GF-D8 (cell line): ENCODE measurements around the gene POLR2E.
A peak's percentile ranks its signal among the peaks of the same experiment; 100 is the strongest.

Source experiments
- DNase-seq: peaks from one replicate; lab custom pipeline; 2025; lab: John Stamatoyannopoulos, UW

Gene POLR2E

DNA sequence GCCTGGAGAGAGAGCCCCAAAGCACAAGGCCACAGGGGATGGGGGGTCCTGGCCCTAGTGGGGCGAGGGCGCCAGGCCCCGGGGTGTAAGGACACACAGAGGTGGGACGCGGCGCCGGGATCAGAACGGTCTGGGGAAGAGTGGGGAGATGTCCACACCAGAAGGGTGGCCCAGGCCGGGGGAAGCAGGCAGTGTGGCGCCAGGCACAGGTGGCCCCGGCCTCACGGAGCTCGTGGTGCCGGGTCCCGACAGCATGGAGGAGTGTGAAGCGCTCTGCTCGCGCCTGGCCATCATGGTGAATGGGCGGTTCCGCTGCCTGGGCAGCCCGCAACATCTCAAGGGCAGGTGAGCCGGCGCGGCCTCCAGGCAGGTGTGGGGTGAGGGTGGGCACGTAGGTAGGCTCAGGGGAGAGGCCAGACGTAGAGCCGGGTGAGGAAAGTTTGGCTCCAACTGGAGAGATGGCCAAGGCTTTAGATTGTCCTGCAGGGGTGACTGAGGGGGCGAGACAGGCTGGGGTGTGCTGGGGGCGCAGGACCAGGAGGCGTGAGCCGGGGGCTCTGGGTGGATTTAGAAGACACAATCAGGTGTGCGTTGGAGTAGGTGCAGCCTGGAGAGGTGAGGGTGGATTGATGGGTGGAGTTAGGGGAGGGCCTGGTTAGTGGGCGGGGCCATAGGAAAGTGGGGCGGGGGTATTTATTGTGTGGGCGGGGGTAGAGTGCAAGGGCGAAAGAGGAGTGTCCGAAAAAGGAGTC is 31.1 kb downstream of the POLR2E start:
- no peak for DNase-seq

DNA sequence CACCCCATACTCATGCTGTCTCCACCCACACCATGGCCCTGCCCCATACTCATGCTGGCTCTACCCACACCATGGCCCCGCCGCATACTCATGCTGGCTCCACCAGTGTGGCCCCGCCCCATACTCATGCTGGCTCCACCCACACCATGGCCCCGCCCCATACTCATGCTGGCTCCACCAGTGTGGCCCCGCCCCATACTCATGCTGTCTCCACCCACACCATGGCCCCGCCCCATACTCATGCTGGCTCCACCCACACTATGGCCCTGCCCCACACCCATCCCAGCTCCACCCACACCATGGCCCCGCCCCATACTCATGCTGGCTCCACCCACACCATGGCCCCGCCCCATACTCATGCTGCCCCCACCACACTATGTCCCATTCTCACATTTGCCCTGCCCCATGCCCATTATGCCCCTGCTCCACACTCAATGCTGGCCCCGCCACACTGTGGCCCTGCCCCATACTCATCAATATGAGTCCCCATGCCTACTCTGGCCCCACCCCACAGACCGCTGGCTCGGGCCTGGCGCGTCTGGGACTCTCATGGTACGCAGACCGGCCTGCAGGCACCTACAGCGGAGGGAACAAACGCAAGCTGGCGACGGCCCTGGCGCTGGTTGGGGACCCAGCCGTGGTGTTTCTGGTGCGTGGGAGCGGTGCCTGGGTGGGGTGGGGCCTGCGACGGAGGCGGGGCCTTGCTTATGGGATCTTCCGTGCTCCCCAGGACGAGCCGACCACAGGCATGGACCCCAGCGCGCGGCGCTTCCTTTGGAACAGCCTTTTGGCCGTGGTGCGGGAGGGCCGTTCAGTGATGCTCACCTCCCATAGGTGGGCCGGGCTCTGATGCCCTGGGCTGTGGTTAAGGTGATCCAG is 31.9 kb downstream of the POLR2E start:
- no peak for DNase-seq

DNA sequence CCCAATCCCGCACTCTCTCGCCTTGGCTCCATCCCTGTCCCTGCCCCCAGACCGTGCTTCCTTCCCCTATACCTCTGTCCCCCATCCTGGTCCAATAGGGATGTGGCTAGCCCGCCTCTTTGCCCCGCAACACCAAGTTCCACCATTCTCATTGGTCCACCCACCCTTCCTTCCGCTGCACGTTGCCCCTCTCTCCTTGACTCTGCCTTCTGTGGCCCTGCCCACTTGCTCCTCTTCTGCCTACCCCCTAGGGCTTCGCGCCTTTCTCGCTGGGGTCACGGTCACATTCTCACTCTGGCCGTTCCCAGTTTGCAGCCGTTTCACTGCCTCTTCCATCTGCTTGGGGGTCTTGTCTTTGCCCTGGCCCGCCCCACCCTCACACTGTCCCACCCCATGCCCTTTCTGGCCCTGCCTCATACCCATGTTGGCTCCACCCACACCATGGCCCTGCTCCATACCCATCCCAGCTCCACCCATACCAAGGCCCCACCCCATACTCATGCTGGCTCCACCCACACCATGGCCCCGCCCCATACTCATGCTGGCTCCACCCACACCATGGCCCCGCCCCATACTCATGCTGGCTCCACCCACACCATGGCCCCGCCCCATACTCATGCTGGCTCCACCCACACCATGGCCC is 32.7 kb downstream of the POLR2E start:
- DNase-seq, result no peak

DNA sequence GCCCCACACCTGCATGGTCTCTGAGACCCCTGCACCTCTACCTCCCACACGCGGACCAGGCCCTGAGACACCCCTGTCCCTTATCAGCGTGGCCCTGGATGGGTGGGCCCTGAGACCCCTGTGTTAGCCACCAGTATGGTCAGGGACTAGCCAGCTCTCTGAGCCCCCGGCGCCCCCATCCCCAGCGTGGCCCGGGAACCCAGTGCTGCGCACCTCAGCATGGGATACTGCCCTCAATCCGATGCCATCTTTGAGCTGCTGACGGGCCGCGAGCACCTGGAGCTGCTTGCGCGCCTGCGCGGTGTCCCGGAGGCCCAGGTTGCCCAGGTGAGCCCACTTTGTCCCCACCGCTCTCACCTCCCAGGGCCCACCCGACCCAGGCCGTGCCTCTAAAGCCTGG is 33.2 kb downstream of the POLR2E start:
- DNase-seq, result no peak

DNA sequence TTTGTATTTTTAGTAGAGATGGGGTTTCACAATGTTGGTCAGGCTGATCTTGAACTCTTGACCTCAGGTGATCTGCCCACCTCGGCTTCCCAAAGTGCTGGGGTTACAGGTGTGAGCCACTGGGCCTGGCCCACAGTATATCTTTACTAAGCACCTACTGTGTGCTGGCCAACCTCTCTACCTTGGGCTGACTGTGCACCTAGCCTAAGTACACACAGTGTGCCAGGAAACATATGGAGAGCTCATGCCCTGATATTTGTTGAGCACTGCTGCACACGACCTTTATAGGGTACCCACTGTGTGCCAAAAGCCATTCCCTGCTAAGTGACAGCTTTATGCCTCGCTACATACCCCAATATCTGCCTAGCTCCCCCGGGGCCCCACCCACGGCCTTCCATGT is 34.5 kb downstream of the POLR2E start:
- no peak for DNase-seq

DNA sequence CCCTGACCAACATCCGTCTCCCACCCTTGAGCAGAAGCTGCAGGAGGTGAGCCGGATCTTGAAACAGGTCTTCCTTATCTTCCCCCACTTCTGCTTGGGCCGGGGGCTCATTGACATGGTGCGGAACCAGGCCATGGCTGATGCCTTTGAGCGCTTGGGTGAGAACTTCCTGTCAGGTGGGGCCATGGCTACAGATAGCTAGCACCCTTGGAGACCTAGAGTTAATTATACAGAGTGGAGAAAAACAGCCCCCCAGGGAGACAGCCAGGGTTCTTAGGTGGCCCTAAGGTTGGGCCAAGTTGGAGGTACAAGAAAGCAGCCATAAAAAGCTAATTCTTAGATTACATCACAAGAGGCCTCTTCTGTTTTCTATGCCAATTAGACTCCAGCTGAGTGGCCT is 37.1 kb downstream of the POLR2E start:
- no peak for DNase-seq

DNA sequence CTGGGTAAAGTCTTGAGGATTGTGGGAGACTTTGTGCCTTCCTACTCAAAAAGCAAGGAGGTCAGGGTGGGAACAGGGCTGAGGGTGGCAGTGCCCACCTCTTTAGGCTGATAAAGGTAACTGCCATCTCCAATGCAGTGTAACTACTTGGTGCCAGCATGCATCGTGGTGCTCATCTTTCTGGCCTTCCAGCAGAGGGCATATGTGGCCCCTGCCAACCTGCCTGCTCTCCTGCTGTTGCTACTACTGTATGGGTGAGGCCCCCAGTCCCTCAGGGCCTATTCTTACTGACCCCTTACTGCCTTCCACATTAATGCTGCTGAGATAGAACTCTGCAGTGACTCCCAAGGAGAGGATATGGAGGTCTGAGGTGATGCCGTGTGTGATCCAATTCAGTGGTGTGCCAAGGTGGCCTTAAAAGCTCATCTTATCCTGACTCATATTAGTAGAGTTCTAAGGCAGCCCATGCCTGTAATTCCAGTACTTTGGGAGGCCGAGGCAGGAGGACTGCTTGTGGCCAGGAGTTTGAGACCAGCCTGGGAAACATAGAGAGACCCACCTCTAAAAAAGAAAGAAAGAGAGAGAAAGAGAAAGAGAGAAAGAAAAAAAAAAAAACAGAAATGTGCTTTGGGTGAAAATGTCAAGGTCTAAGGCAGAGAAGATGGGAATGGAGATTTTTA is 37.9 kb downstream of the POLR2E start:
- DNase-seq, result peak; percentile 2

DNA sequence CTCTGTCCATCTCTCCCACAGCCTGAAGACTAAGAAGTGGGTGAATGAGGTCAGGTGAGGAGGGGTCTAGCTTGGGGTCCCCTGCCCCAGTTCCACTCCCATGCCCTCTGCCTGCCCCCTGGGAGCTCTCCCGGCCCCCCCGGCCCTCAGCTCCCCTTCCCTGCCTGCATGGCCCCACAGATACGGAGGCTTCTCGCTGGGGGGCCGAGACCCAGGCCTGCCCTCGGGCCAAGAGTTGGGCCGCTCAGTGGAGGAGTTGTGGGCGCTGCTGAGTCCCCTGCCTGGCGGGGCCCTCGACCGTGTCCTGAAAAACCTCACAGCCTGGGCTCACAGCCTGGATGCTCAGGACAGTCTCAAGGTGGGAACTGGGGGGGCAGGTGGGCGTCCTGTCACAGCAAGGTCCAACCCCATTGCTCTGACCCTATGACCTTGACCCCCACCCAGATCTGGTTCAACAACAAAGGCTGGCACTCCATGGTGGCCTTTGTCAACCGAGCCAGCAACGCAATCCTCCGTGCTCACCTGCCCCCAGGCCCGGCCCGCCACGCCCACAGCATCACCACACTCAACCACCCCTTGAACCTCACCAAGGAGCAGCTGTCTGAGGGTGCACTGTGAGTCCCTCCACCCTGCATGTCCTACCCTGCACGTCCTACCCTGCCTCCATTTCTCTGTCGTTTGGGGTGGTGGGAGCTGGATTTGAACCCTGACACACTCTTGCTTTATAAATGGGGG is 39.1 kb downstream of the POLR2E start:
- no peak for DNase-seq

DNA sequence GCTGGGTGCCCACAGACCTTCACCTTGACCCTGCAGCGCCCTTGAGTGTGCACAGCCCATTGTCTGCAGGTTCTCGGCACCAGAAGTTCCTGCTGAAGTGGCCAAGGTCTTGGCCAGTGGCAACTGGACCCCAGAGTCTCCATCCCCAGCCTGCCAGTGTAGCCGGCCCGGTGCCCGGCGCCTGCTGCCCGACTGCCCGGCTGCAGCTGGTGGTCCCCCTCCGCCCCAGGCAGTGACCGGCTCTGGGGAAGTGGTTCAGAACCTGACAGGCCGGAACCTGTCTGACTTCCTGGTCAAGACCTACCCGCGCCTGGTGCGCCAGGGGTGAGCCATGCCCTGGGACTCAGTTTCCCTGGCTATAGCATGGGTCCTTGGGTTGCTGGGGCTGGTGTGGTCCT is 40.1 kb downstream of the POLR2E start:
- no peak for DNase-seq

DNA sequence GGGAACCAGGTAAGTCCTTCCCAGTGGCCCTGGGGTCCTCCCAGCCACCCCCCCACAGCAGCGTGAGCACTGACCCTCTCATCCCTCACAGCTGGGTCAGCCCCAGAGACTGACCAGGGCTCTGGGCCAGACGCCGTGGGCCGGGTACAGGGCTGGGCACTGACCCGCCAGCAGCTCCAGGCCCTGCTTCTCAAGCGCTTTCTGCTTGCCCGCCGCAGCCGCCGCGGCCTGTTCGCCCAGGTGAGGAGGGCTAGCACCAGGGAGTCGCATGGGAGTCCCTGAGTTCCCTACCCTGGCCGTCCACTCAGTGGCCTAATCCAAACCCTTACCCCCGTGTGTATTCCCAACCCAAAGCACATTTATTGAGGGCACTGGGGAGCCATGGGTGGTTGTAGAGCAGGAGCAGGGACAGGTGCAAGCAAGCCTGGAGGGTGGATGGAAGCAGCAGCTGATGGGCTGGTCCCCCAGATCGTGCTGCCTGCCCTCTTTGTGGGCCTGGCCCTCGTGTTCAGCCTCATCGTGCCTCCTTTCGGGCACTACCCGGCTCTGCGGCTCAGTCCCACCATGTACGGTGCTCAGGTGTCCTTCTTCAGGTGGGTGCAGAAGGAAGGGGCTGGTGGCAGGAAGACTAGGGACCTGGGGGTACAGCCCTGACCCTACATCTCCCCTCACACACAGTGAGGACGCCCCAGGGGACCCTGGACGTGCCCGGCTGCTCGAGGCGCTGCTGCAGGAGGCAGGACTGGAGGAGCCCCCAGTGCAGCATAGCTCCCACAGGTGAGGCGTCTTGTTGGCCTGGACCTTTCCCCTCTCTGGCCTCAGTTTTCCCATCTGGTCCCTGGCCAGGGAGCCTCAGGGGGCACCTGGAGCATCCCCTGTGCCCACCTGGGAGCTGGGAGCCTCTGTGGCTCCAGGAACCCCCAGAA is 40.8 kb downstream of the POLR2E start:
- no peak for DNase-seq

DNA sequence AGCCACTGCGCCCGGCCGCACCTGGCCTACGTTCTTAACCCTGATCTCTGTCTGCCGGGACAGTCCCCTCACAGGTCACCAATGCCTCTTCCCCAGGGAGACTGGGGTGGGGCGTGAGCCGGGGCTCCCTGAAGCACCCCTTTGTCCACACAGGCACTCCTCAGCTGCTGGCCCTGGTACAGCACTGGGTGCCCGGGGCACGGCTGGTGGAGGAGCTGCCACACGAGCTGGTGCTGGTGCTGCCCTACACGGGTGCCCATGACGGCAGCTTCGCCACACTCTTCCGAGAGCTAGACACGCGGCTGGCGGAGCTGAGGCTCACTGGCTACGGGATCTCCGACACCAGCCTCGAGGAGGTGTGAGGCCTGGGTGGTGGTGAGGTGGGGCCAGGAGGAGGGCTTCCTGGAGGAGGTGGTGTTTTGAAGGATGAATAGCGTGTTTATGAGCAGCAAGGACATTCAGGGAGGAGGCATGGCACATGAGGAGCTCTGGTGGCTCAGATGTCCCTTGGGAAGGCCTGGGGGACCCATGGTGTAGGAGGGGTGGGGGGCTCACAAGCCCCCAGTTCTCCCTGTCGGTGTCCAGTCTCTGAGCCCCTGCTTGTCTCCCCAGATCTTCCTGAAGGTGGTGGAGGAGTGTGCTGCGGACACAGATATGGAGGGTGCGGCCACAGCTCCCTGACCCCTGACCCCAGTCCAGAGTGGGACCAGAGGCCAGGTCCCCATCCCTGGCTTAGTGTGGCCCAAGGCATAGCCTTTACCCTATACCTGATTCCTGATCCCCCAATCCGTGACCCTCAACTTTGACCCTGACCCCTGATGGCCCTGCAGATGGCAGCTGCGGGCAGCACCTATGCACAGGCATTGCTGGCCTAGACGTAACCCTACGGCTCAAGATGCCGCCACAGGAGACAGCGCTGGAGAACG is 41.7 kb downstream of the POLR2E start:
- no peak for DNase-seq

DNA sequence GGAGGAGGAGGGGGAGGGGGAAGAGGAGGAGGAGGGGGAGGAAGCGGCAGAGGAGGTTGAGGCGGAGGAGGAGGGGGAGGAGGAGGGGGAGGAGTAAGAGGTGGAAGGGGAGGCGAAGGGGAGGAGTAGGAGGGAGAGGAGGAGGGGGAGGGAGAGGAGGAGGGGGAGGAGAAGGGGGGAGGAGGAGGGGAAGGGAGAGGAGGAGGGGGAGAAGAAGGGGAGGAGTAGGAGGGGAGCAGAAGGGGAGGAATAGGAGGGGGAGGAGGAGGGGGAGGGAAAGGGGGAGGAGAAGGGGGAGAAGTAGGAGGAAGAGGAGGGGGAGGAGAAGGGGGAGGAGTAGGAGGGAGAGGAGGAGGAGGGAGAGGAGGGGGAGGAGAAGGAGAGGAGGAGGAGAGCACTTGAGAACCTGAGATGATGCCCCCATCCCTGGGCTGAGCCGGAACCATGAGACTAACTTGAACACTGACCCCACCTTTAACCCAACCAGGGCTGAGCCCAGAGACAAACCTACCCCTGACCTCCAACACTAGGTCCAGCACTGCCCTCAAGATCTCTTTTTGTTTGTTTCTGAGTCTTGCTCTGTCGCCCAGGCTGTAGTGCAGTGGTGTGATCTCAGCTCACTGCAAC is 42.7 kb downstream of the POLR2E start:
- DNase-seq, result no peak

DNA sequence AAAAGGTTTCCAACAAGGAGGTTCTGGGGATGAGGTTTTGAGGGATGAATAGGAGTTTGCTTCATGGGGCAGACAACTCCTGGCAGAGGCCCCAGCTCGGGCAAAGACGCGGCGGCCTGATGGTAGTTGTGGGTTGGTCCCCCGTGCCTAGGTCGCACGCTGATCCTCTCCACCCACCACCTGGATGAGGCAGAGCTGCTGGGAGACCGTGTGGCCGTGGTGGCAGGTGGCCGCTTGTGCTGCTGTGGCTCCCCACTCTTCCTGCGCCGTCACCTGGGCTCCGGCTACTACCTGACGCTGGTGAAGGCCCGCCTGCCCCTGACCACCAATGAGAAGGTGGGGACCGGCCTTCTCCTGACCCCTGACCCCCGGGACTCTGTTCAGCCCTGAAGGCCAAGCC is 43.4 kb downstream of the POLR2E start:
- no peak for DNase-seq

DNA sequence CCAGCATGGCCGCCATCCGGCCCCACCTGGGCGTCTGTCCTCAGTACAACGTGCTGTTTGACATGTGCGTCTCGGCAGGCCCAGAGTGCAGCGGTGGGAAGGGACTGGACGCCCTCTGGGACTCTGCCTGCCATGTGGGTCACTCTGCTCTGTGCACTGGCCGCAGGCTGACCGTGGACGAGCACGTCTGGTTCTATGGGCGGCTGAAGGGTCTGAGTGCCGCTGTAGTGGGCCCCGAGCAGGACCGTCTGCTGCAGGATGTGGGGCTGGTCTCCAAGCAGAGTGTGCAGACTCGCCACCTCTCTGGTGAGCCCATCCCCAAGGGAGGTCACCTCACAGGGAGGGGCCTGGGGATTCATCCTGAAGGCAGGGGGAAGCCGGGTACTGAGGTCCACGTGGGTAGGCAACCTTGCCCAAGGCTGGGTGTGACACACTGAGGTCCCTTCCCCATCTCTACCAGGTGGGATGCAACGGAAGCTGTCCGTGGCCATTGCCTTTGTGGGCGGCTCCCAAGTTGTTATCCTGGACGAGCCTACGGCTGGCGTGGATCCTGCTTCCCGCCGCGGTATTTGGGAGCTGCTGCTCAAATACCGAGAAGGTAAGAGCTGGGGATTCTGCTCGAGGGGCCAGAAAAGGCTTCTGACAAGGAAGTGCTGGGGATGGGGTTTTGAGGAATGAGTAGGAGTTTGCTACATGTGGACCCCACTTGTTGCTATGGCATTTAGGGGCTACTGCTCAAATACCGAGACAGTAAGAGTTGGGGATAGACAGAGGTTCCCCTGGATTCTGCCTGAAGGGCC is 44.0 kb downstream of the POLR2E start:
- no peak for DNase-seq

DNA sequence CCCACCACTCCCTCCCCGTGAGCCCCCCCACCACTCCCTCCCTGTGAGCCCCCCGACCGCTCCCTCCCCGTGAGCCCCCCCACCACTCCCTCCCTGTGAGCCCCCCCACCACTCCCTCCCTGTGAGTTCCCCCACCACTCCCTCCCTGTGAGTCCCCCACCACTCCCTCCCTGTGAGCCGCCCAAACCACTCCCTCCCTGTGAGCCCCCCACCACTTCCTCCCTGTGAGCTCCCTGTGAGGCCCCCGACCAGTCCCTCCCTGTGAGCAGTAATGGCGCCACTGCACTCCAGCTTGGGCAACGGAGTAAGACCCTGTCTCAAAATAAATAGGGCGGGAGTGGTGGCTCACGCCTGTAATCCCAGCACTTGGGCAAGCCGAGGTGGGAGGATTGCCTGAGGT is 45.4 kb downstream of the POLR2E start:
- no peak for DNase-seq

DNA sequence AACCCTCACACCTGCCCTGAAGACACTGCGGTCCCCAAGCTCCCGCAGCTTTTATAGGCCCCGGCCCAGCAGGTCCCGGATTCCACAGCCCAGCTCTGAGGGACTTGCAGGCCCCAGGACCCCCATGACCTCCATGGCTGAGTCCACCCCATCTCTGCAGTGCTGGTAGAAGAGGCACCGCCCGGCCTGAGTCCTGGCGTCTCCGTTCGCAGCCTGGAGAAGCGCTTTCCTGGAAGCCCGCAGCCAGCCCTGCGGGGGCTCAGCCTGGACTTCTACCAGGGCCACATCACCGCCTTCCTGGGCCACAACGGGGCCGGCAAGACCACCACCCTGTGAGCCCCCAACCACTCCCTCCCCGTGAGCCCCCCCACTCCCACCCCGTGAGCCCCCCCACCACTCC is 46.1 kb downstream of the POLR2E start:
- no peak for DNase-seq

DNA sequence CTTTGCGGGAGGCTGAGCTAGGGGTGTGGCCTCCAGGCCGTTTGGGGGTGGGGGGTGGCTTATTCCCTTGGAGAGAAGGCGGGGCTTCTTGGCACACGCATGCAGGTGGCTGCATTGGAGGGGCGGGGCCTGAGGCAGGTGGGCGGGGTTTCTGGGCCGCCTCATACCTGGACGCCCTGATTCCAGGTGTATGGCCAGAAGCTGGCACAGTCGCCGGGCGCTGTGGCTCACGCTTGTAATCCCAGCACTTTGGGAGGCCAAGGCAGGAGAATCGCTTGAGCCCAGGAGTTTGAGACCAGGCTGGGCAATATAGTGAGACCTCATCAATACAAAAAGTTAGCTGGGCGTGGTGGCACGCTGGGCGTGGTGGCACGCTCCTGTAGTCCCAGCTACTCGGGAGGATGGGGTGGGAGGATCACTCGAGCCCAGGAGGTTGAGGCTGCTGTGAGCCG is 47.5 kb downstream of the POLR2E start:
- no peak for DNase-seq
